ENCODE results near the gene OR2F2.

DNA sequence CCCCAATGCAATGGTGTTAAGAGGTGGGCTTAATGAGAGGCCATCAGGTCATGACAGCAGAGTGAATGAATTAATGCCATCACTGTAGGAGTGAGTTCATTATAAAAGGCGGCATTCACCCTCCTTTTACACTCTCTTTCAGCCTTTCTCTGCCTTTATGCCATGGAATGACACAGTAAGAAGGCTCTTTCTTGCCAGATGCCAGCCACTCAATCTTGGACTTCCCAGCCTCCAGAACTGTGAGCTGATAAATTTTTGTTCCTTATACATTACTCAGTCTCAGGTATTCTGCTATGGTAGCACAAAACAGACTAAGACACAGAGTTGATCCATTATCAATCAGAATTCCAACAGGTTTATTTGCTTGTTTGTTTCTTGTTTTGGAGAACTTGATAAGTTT, 36.2 kb upstream of the OR2F2 start:
- no peak for TF ChIP-seq CTCF (IDR thresholded peaks at IDR 0.05)
- no peak for TF ChIP-seq POLR2AphosphoS5 (IDR thresholded peaks at IDR 0.05)
- TF ChIP-seq EP300 (IDR thresholded peaks at IDR 0.05): no peak

All from esophagus muscularis mucosa (tissue), 4 donors.